Subcutaneous abdominal adipose tissue (tissue), 5 donors: ENCODE measurements around the gene PILRA.

Experiments used
- H3K27ac ChIP-seq: one replicate; pipeline ENCODE4 v1.7.0; 2013; ENCODE audit warnings: low read depth, mild to moderate bottlenecking, inconsistent platforms, low read length, moderate library complexity
- H3K27me3 ChIP-seq, 5 donors: one replicate each; pipeline ENCODE4 v1.7.0; 2013; ENCODE audit warnings: low read length in 5 of 5, inconsistent platforms in 1 of 5; ENCODE audit not compliant: control insufficient read depth in 5 of 5, insufficient read depth in 4 of 5
- H3K36me3 ChIP-seq, 5 donors: one replicate each; pipeline ENCODE4 v1.7.0; 2013; ENCODE audit warnings: low read length in 5 of 5; ENCODE audit not compliant: control insufficient read depth in 5 of 5, insufficient read depth in 5 of 5
- H3K4me1 ChIP-seq, 5 donors: one replicate each; pipeline ENCODE4 v1.7.0; 2013; ENCODE audit warnings: low read length in 5 of 5, mild to moderate bottlenecking in 3 of 5, moderate library complexity in 1 of 5; ENCODE audit not compliant: control insufficient read depth in 5 of 5, insufficient read depth in 5 of 5
- H3K4me3 ChIP-seq, 5 donors: one replicate each; pipeline ENCODE4 v1.7.0; 2013; ENCODE audit warnings: low read length in 5 of 5, low read depth in 1 of 5
- H3K9ac ChIP-seq, 5 donors: one replicate each; pipeline ENCODE4 v1.7.0; 2013; ENCODE audit warnings: low read length in 5 of 5, mild to moderate bottlenecking in 4 of 5, moderate library complexity in 3 of 5
- H3K9me3 ChIP-seq, 5 donors: one replicate each; pipeline ENCODE4 v1.7.0; 2013; ENCODE audit warnings: low read length in 5 of 5; ENCODE audit not compliant: control insufficient read depth in 5 of 5
- donor health status: healthy.
- donor health status: healthy.
- donor health status: healthy.
- donor health status: healthy.
- donor health status: healthy.

The PILRA gene

GRCh38 chr7:100449190-100449795, 76.0 kb downstream of the PILRA start:
- Histone ChIP-seq H3K9me3 (no peaks in the 10 kb centered on the region), H3K27ac (no peak overlapping the region), H3K27me3 (no peaks in the 10 kb centered on the region), H3K36me3 (no peaks in the 10 kb centered on the region), H3K9ac (peak overlapping the region in 1 of 5 donors; percentile 41), H3K4me3 (no peak overlapping the region), H3K4me1 (peaks cover 0 to 29% (median 22%) of the 10 kb centered on the region in 5 donors)
